Panc1 (cell line): ENCODE results near the gene IRF8. TPM values are rescaled to one million over a fixed set of nuclear protein-coding genes. Genes with fewer than 3 reads are reported as not detected.
"Not testable (repeated sequence)": the region's sequence is repeated elsewhere in the genome, so short reads cannot be mapped to it uniquely, and the experiment has no call there.

ENCODE experiments used
- ATAC-seq: fragments of 200-7000 bp; cut with Tn5 transposase; 2 replicates; pipeline ENCODE4 v1.9.1; 2020; ENCODE audit warnings: mild to moderate bottlenecking, moderate library complexity
- BruUV-seq: library from RNA; stranded (reverse); fragments of 400-500 nt; replicated peaks from 2 replicates; lab custom pipeline; 2021; lab: Mats Ljungman, UMichigan
- CTCF ChIA-PET: fragments of 300-600 bp; sonication (Branson Sonifier 250); formaldehyde crosslinking; loops from one replicate; lab custom pipeline; 2022; ENCODE audit warnings: antibody characterized with exemption; lab: Charles Lee
- POLR2A ChIA-PET: fragments of 300-600 bp; sonication (Branson Sonifier 250); formaldehyde crosslinking; loops from one replicate; lab custom pipeline; 2022; ENCODE audit warnings: antibody characterized with exemption; lab: Charles Lee
- DNase-seq: peaks from one replicate; pipeline ENCODE4 v3.0.0-alpha.2; 2010; ENCODE audit warnings: low read depth, low spot score
- H3K27ac ChIP-seq: 2 replicates; pipeline ENCODE4 v1.5.1; 2011; ENCODE audit warnings: mild to moderate bottlenecking, low read length, inconsistent platforms
- H3K27me3 ChIP-seq: fragments of 200-500 bp; sonication (Bioruptor generic); 2 replicates; pipeline ENCODE4 v1.6.0; 2014; ENCODE audit warnings: low read length, inconsistent platforms; ENCODE audit not compliant: control insufficient read depth, insufficient read depth
- H3K36me3 ChIP-seq: fragments of 200-500 bp; sonication (Bioruptor generic); 2 replicates; pipeline ENCODE4 v1.5.1; 2014; ENCODE audit warnings: inconsistent platforms, mild to moderate bottlenecking, low read length, moderate library complexity; ENCODE audit not compliant: control insufficient read depth, insufficient read depth
- H3K4me1 ChIP-seq: 2 replicates; pipeline ENCODE4 v1.5.1; 2011; ENCODE audit warnings: inconsistent platforms, mild to moderate bottlenecking, low read length, moderate library complexity; ENCODE audit not compliant: control insufficient read depth, insufficient read depth
- H3K4me3 ChIP-seq, 2 experiments: 2 replicates each; pipeline ENCODE4 v1.5.1; 2011 to 2012; ENCODE audit warnings: low read depth in 2 of 2, low read length in 2 of 2, mild to moderate bottlenecking in 2 of 2, inconsistent platforms in 1 of 2, moderate library complexity in 1 of 2
- H3K9me3 ChIP-seq: fragments of 200-500 bp; sonication (Bioruptor generic); 2 replicates; pipeline ENCODE4 v1.5.1; 2014; ENCODE audit warnings: low read depth, mild to moderate bottlenecking, inconsistent platforms, low read length, moderate library complexity; ENCODE audit not compliant: control insufficient read depth, insufficient read depth
- CTCF ChIP-seq: fragments of 450-650 bp; IDR thresholded peaks from 2 replicates; pipeline ENCODE4 v1.5.1; 2017; ENCODE audit warnings: mild to moderate bottlenecking
- POLR2AphosphoS5 ChIP-seq: IDR thresholded peaks from 2 replicates; pipeline ENCODE4 v1.6.1; 2012; ENCODE audit warnings: mild to moderate bottlenecking, low read depth, low read length, moderate library complexity
- REST ChIP-seq, 2 experiments: IDR thresholded peaks; 2 replicates each; pipeline ENCODE4 v1.6.1; 2011 to 2012; ENCODE audit warnings: low read depth in 2 of 2, control low read depth in 1 of 2, low read length in 1 of 2, mild to moderate bottlenecking in 1 of 2, moderate library complexity in 1 of 2; ENCODE audit not compliant: insufficient read depth in 1 of 2
- SIN3A ChIP-seq: IDR thresholded peaks from 2 replicates; pipeline ENCODE4 v1.6.1; 2012; ENCODE audit warnings: low read depth, mild to moderate bottlenecking, low read length, moderate library complexity, borderline replicate concordance; ENCODE audit not compliant: insufficient read depth
- TCF7L2 ChIP-seq: IDR thresholded peaks from 2 replicates; pipeline ENCODE4 v1.6.1; 2011; ENCODE audit warnings: mild to moderate bottlenecking, low read depth, low read length, inconsistent platforms
- in situ Hi-C: cut with HindIII; loops from 2 replicates; pipeline ENCODE4 v1.10.0; 2016; ENCODE audit warnings: low sequenced_read_pairs, low pct_unique_long_range_greater_than_20kb
- intact Hi-C: fragments of 100-400 bp; cut with micrococcal nuclease; formaldehyde crosslinking; loops from one replicate; pipeline ENCODE4 v1.10.0; 2022; ENCODE audit not compliant: unreplicated experiment
- total RNA-seq: library from RNA; stranded (reverse); gene quantifications from one replicate; pipeline ENCODE4 v1.2.1, GENCODE V29; 2021; ENCODE audit not compliant: unreplicated experiment

Gene IRF8
- total RNA-seq, 1 experiment from 2014 or later, result 0.62 TPM

DNA sequence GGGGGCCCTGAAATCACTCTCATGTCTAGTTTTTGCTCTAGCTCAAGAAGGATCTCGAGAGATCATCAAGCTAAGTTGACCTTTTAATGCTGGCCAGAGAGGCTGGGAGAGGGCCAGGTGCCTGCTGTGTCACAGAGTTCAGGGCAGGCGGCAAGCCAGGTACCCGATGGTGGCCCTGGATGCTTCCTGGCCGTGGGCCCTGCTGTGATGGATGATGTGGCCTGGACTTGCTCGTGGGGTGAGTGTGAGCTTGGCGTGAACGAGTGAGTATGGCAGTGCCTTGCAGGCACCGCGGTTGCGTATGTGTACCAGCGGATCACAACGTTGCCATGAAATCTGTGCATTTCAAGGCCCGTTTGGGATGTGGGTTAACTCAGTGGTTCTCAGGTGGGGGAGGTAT is 7.4 kb downstream of the IRF8 start:
- Histone ChIP-seq H3K9me3 (no peaks in the 10 kb centered on the region), H3K36me3 (no peaks in the 10 kb centered on the region), H3K27me3 (no peaks in the 10 kb centered on the region), H3K27ac (no peak overlapping the region), H3K4me1 (no peaks in the 10 kb centered on the region), H3K4me3 (no peak overlapping the region)
- BruUV-seq, result no TSS peak
- POLR2A ChIA-PET, result no interaction called here
- ATAC-seq (no peak), DNase-seq (no peak)
- intact Hi-C loops, result no loop called here
- CTCF ChIA-PET, result no interaction called here
- in situ Hi-C loops, result no loop called here
- TF ChIP-seq POLR2AphosphoS5 (no peak), TCF7L2 (no peak), SIN3A (no peak), REST (IDR thresholded peaks at IDR 0.05; ENCODE audit: insufficient read depth in 1 of 2, low read depth in 2 of 2, low read length in 1 of 2) (no peak), CTCF (no peak)

DNA sequence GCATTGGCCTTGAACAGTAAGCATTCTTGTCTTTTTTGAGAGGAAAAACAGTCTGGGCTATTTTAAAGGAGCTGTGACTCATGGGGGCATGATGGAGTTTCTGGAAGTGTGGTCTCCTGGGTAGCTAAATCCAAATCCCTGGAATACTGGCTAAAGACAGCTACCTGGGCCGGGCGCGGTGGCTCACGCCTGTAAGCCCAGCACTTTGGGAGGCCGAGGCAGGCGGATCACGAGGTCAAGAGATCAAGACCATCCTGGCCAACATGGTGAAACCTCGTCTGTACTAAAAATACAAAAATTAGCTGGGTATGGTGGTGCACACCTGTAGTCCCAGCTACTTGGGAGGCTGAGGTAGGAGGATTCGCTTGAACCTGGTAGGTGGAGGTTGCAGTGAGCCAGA is 8.3 kb downstream of the IRF8 start:
- H3K27ac ChIP-seq, H3K9me3 ChIP-seq, H3K27me3 ChIP-seq, H3K4me3 ChIP-seq, ATAC-seq, DNase-seq, BruUV-seq, intact Hi-C loops, in situ Hi-C loops, H3K36me3 ChIP-seq, POLR2A ChIA-PET, H3K4me1 ChIP-seq: not testable (repeated sequence)
- CTCF ChIA-PET, result interaction anchor here (0.6 kb wide), 1 partner anchor 129 kb away, joined by 5 read pairs; no protein-coding TSS in a partner anchor

GRCh38 chr16:85908444-85908843 is 9.5 kb downstream of the IRF8 start:
- intact Hi-C loops, result no loop called here
- TF ChIP-seq SIN3A (no peak), TCF7L2 (no peak), CTCF (no peak), REST (IDR thresholded peaks at IDR 0.05; ENCODE audit: insufficient read depth in 1 of 2, low read depth in 2 of 2, low read length in 1 of 2) (no peak), POLR2AphosphoS5 (no peak)
- ChIA-PET POLR2A (no interaction called here), CTCF (no interaction called here)
- H3K27ac ChIP-seq, result no peak overlapping the region
- no peaks in the 10 kb centered on the region for H3K27me3 ChIP-seq
- BruUV-seq, result no TSS peak
- DNase-seq (no peak), ATAC-seq (no peak)
- no peak overlapping the region for H3K4me3 ChIP-seq
- H3K4me1 ChIP-seq, result no peaks in the 10 kb centered on the region
- H3K36me3 ChIP-seq, result no peaks in the 10 kb centered on the region
- in situ Hi-C loops, result no loop called here
- H3K9me3 ChIP-seq, result no peaks in the 10 kb centered on the region
